Upper lobe of right lung (tissue), 1 donor: Measurements from ENCODE around the gene MPST. TPM values are rescaled to one million over a fixed set of nuclear protein-coding genes. Genes with fewer than 3 reads are reported as not detected.

Source experiments
- ATAC-seq: fragments of 200-7000 bp; cut with Tn5 transposase; one replicate; pipeline ENCODE4 v1.9.1; 2020; ENCODE audit warnings: mild to moderate bottlenecking, moderate library complexity
- DNase-seq: peaks from one replicate; pipeline ENCODE4 v3.0.0-alpha.2; 2020
- H3K27ac ChIP-seq: fragments of 200-600 bp; one replicate; pipeline ENCODE4 v1.8.0; 2022
- H3K27me3 ChIP-seq: fragments of 200-600 bp; one replicate; pipeline ENCODE4 v1.8.0; 2022; ENCODE audit warnings: mild to moderate bottlenecking
- H3K36me3 ChIP-seq: fragments of 200-600 bp; one replicate; pipeline ENCODE4 v1.8.0; 2022
- H3K4me1 ChIP-seq: fragments of 200-600 bp; one replicate; pipeline ENCODE4 v1.8.0; 2022
- H3K4me3 ChIP-seq: fragments of 200-600 bp; one replicate; pipeline ENCODE4 v1.8.0; 2022; ENCODE audit warnings: mild to moderate bottlenecking
- H3K9me3 ChIP-seq: fragments of 200-600 bp; one replicate; pipeline ENCODE4 v1.8.0; 2022
- intact Hi-C: fragments of 100-400 bp; cut with DNase I; formaldehyde crosslinking; loops from one replicate; pipeline ENCODE4 v1.11.0; 2022
- total RNA-seq: library from RNA; stranded (reverse); fragmentation: NEBNext Ultra II Directional; extraction: Animal tissue kit (Norgen Biotek cat#: 25700); gene quantifications from one replicate; pipeline ENCODE4 v1.2.1, GENCODE V29; 2021
- TF ChIP-seq, protein P1 (sequence below): fragments of 200-600 bp; IDR thresholded peaks from one replicate; pipeline ENCODE4 v1.8.0; 2022; ENCODE audit warnings: antibody characterized with exemption
- donor health status: DM: no; HTN: yes; CAD: no; lungs with severe emphysema.

The MPST gene
- total RNA-seq, 1 donor from 2014 or later = 71.4 TPM

DNA sequence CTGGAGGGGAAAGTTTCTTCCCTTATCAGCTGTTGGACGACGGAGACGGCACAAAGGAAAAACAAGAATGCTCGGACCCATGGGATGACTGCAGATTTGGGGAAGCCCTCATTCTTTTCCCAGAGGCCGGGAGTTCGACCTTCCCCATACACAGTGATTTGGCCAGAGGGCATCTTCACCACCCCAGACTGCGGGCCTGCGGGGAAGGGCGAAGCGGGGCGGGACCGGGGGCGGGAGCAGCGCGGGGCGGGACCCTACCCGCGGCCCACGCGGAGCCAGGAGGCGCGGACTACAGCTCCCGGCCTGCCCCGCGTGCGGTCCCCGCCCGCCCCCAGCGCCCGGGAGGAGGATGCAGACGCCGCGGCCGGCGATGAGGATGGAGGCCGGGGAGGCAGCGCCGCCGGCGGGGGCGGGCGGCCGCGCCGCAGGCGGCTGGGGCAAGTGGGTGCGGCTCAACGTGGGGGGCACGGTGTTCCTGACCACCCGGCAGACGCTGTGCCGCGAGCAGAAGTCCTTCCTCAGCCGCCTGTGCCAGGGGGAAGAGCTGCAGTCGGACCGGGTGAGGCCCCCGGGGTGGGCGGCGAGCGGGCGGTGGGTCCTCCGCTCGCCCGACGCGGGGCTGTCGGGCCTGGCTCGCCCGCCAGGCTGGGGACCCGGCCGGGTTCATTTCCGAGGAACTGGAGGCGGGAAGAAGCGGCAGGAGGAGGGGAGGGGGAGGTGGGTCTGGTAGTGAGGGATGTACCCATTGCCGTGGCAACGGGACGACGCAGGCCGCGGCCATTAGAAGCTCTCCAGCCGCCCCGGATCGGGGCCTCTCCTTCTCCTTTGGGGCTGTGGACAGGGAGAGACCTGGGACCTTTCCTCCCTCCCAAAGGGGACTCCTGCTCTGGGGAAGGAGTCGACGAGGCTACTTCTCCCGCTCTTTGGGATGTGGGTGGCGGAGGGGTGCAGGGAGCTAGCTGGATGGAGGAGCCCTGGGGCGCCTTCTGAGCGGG, 32.1 kb downstream of the MPST start, which contains the start of gene KCTD17:
Gene KCTD17, plus strand, starts transcription at position 352 of the 995 bp plus-strand sequence. Its CDS starts 19 bp downstream, at position 371.
- Histone ChIP-seq H3K36me3 (peaks cover 4% of the 10 kb centered on the region), H3K9me3 (no peaks in the 10 kb centered on the region), H3K4me1 (peaks cover 7% of the 10 kb centered on the region), H3K27ac (peak within 1 kb of the TSS; percentile 18), H3K4me3 (peak within 1 kb of the TSS; percentile 68), H3K27me3 (no peaks in the 10 kb centered on the region)
- TF ChIP-seq, protein P1, sequence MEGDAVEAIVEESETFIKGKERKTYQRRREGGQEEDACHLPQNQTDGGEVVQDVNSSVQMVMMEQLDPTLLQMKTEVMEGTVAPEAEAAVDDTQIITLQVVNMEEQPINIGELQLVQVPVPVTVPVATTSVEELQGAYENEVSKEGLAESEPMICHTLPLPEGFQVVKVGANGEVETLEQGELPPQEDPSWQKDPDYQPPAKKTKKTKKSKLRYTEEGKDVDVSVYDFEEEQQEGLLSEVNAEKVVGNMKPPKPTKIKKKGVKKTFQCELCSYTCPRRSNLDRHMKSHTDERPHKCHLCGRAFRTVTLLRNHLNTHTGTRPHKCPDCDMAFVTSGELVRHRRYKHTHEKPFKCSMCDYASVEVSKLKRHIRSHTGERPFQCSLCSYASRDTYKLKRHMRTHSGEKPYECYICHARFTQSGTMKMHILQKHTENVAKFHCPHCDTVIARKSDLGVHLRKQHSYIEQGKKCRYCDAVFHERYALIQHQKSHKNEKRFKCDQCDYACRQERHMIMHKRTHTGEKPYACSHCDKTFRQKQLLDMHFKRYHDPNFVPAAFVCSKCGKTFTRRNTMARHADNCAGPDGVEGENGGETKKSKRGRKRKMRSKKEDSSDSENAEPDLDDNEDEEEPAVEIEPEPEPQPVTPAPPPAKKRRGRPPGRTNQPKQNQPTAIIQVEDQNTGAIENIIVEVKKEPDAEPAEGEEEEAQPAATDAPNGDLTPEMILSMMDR = no peak
- peak; percentile 89 for DNase-seq
- intact Hi-C loops = no loop called here
- peak; percentile 88 for ATAC-seq

DNA sequence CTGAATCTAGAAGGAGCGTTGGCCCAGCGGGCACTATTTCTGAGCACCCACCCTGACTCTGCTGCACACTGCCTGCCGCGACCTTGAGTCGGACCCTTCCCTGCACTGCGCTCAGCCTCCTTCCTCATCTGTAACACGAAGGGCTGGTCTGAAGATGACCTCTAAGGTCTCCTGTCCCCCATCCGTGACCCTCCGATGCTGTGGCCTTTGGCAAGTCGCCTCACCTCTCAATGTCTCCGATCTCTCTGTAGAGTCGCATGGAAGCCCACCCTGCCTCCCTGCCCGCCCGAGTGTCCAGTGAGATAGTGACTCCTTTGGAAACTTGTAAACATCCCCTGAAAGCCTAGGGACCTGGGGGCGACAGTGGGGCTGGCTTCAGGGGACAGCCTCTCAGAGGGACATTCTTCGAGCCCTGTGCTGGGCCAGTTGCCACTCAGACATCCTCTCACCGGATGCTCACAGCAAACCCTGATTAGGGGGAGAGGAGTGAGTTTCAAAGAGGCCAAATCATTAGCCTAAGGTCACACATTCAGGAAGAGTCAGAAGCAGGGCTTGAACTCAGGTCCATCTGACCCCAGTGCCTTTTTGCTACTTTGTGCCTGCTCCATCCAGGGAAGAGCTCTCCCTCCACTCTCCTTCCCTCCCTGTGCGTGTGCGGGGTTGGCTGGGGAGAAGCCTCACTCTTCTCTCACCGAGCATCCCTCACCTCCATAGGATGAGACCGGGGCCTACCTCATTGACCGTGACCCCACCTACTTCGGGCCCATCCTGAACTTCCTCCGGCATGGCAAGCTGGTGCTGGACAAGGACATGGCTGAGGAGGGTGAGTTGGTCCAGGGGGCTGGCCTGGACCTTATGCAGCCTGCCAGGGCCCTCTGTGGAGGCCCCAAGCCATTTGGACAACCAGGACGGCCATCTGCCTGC, 33.1 kb downstream of the MPST start:
- peaks cover 12% of the 10 kb centered on the region for H3K36me3 ChIP-seq
- intact Hi-C loops = no loop called here
- DNase-seq (no peak), ATAC-seq (no peak)
- no peaks in the 10 kb centered on the region for H3K27me3 ChIP-seq
- peak overlapping the region; percentile 68 for H3K4me3 ChIP-seq
- H3K4me1 ChIP-seq = peaks cover 7% of the 10 kb centered on the region
- TF ChIP-seq, protein P1 = no peak
- H3K9me3 ChIP-seq = no peaks in the 10 kb centered on the region
- no peak overlapping the region for H3K27ac ChIP-seq

DNA sequence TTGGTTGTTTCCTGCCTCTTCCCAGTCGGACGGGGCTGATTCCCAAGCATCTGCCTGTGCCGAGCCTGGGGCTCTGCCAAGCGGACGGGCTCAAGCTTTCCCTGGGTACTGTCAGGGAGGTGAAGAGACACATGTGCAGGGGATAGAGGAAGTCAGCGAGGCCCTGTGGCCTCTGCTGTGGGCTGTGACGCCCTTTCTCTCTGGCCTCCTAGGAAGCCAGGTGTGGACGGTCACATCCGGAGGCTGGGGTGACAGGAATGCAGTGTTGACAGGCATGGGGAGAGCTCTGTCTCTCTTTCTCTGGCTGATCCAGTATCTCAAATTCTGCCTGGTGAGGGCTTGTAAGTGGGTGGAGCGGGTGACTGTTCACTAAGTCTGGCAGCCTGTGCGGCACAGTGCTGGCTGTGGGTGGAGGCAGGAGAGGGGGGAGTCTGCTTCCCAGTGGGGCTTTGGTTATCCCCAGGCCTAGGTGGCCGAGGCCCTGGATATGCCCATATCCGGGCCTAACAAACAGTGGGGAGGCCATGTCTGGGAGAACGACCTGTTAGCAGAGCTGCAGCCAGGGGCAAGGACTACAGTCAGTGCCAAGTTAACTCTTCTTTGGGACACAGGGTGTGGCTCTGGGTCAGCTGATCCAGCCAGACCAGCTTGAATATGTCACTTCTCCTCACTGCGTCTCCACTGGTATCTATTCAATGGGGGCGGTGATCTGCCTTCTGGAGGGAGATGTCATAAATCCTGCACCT, 33.9 kb downstream of the MPST start:
- TF ChIP-seq, protein P1 = no peak
- no peaks in the 10 kb centered on the region for H3K9me3 ChIP-seq
- no peak overlapping the region for H3K4me3 ChIP-seq
- H3K4me1 ChIP-seq = peaks cover 7% of the 10 kb centered on the region
- DNase-seq (peak; percentile 59), ATAC-seq (no peak)
- H3K36me3 ChIP-seq = peaks cover 15% of the 10 kb centered on the region
- H3K27me3 ChIP-seq = no peaks in the 10 kb centered on the region
- intact Hi-C loops = no loop called here
- no peak overlapping the region for H3K27ac ChIP-seq

DNA sequence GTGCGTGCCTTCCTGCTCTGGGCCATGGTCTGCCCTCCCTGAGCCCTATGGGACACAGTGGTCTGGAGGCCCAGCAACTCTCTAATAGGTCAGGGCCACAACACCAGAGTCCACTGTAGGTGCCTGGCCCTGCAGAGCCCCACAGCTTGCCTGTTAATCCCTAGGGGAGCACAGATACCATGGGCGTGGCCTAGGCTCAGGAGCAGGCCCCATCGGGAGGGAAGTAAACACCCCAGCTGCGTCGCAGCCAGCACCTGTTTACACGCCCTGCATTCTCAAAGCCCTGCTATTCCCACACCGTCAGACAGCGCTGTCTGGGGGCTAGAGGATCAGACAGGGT, 34.5 kb downstream of the MPST start:
- intact Hi-C loops = no loop called here
- Histone ChIP-seq H3K27me3 (no peaks in the 10 kb centered on the region), H3K9me3 (no peaks in the 10 kb centered on the region), H3K27ac (no peak overlapping the region), H3K4me1 (peaks cover 7% of the 10 kb centered on the region), H3K4me3 (no peak overlapping the region), H3K36me3 (peaks cover 20% of the 10 kb centered on the region)
- TF ChIP-seq, protein P1 = no peak
- DNase-seq = no peak
- no peak for ATAC-seq
